KOPT-K1 (cell line): Measurements from ENCODE around the gene RAD51B.

Experiments used
- H3K27ac ChIP-seq: fragments of 200-600 bp; sonication (generic); 2 replicates; pipeline ENCODE4 v1.5.1; 2016; ENCODE audit warnings: antibody characterized with exemption, mild to moderate bottlenecking, low read depth, low read length; ENCODE audit not compliant: poor library complexity, severe bottlenecking
- H3K36me3 ChIP-seq: fragments of 200-600 bp; sonication (generic); 2 replicates; pipeline ENCODE4 v1.5.1; 2017; ENCODE audit warnings: antibody characterized with exemption, mild to moderate bottlenecking, low read length, moderate library complexity; ENCODE audit not compliant: insufficient read depth
- H3K9me3 ChIP-seq: fragments of 200-600 bp; sonication (generic); 2 replicates; pipeline ENCODE4 v1.5.1; 2017; ENCODE audit warnings: antibody characterized with exemption, low read length, mild to moderate bottlenecking; ENCODE audit not compliant: insufficient read depth, poor library complexity, severe bottlenecking

RAD51B gene

DNA sequence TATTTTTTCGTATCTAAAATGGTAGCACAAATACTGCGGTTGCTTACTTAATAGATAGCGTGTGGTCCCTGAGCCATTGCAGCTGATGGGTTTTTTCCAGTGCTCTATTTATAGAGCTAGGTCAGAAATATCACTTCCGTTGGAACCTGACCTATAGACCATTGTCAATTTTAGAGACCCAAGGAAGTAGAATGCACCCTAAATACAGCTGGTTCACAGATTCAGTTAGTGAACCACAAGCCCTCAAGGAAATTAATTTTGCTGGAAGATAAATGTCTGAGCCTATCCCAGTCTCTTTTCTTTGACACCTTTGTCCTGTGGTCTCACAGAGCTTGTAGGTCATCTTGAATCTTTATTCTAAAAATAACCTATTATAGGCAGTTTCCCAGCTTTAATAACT is 582.3 kb downstream of the RAD51B start:
- no peaks in the 10 kb centered on the region for H3K36me3 ChIP-seq
- H3K27ac ChIP-seq, result no peak overlapping the region
- H3K9me3 ChIP-seq, result no peaks in the 10 kb centered on the region

DNA sequence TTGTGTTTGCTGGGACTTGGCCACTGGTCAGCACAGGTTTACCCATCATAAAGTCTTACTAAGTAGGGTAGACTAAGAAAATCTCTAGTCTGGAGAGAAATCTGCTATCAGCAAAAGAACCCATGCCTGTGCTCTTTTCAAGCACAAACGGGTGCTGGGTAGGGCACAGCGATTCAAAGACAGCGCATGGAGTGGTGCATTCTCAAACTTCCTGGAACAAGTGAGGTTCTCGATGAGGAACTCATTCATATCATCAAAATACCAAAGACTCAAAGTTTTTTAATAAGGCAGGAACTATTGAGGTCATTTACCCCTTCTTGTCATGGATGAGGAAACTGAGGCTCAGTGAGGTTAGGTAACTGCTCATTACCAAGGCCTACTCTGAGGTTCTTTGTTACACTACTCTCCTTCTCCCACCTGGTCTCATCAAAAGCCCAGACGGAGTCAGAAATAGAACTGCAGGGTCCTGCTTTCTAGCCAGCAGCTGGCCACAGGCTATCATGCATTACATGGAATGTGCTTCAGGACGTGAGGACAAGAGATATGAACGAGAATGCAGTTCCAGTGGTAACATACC is 583.0 kb downstream of the RAD51B start:
- H3K36me3 ChIP-seq, result no peaks in the 10 kb centered on the region
- H3K27ac ChIP-seq, result no peak overlapping the region
- no peaks in the 10 kb centered on the region for H3K9me3 ChIP-seq

DNA sequence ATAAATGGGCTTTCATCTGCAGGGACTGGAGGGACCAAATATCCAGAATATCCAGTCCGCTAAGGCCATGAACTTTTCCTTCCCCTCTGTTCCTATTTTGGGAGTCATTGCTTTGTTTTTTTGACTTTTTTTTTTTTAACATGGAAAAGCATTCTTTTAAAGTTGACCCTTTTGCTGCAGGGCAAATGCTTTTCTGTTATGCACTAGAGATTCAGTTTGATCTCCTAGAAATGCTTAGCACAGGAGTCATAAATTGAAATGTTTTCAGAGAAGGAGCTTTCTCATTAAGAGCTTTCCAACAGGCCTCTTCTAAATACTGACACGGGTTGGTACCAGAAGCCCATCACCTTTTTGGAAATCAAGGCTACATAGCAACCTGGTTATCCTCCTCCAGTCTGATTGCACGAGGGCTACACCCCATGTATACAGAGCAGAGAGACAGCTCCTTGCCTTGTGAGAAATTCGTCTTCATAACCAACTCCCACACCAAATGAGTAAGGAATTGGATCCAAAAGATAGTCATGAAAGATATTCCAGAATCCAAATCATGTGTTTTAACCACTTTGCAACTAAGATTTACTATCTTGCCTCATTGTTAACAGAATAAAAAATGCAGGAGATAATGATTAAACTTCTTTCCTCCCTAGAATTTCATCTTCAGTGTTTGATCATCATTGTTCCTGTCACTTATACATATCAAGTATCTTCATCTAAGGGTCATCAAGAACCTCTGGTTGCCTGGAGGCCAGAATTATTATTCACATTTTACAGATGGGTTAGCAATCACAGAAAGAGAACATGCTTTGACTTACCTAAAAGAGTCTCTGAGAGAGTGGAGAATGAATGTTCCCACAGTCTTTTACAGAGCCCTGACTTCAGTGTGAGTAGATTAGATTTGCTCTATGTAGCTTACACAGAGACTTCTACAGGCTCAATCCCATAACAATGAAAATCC is 583.9 kb downstream of the RAD51B start:
- Histone ChIP-seq H3K27ac (no peak overlapping the region), H3K9me3 (no peaks in the 10 kb centered on the region), H3K36me3 (no peaks in the 10 kb centered on the region)

DNA sequence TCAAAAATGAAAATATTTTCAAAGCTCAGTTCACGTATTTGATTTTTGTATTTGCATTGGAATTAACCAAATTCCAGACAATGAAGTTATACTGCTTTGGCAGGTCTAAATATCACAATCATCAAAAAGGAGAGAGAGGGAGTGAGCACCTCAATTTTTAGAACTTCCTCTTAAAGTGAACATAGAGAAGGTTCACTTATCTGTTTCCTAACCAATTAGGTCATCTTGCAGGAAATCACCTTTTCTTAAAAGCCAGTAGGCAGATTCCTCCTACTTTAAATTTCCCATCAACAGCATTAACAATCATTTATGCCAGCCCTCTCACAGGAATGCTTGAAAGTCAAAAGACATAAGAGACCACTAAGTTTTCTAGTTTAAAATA is 584.6 kb downstream of the RAD51B start:
- Histone ChIP-seq H3K9me3 (no peaks in the 10 kb centered on the region), H3K27ac (no peak overlapping the region), H3K36me3 (no peaks in the 10 kb centered on the region)

DNA sequence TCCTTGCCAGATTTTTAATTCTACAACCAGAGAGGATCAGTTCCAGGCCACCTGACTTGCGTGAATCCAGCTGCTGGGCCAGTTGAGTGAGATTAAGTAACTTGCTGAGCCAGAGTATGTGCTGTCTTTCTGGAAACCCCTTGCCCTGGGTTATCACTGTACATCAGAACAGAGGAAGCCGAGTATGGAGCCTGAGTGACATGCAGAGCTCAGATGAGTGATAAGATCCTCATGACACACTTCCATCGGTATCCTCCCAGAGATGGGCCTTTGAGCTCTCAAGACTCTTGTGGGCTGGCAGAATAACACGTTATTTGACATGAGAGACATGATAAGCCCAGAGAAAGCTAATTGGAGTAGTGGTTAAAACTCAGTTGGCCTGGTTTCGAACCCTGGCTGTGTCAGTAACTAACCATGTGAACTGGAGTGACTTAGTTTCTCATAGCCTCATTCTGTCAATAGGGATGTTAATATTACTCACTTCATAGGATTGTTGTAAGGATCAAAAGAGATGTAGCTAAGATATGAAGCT is 585.1 kb downstream of the RAD51B start:
- H3K9me3 ChIP-seq, result no peaks in the 10 kb centered on the region
- H3K36me3 ChIP-seq, result no peaks in the 10 kb centered on the region
- H3K27ac ChIP-seq, result no peak overlapping the region

DNA sequence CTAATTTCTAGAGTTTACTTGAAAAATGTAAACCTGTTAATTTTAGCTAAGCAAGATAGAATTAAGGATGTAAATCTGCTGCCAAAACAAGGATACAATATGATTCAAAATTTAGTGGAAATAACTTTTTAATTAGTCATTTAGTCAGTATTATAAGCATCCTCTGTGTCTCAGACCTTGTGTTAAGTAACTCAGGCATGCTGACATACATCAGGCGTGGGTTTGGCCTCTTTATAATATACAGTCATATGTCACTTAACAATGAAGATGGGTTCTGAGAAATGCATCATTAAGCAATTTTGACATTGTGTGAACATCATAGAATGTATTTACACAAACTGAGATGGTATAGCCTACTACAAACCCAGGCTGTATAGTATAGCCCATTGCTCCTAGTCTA is 586.4 kb downstream of the RAD51B start:
- no peaks in the 10 kb centered on the region for H3K36me3 ChIP-seq
- no peak overlapping the region for H3K27ac ChIP-seq
- no peaks in the 10 kb centered on the region for H3K9me3 ChIP-seq

DNA sequence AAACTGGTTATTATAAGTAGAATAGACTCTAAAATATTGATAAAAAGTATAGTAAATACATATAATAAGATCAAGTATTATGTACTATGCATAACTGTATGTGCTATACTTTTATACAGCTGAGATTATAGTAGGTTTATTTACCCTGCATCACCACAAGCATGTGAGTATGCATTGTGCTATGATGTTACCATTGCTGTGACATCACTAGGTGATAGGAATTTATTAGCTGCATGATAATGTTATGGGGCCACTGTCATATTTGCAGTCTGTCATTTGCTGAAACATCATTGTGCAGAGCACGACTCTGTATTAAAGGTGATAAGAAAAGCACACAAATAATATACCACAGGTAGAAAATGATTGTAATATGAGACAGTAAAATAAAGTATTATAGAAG is 587.7 kb downstream of the RAD51B start:
- Histone ChIP-seq H3K9me3 (no peaks in the 10 kb centered on the region), H3K36me3 (no peaks in the 10 kb centered on the region), H3K27ac (no peak overlapping the region)

DNA sequence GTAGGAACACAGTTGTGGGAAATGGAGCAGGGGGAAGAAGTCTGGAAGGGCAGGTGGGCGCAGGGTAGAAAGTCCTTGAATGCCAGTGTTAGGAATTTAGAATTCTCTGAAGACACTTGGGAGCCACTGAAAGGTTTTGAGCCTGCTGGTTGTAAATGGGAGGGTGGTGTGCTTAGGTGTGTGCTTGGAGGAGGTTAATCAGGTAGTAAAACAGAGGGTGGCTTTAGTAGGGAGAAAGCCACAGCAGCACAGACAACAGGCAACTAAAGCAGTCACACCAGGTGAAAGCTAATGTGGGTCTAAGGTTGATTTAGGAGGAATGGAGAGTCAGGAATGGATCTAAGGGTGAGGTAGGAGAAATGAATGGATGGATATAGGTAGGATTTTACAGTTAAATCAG is 588.2 kb downstream of the RAD51B start:
- Histone ChIP-seq H3K9me3 (no peaks in the 10 kb centered on the region), H3K36me3 (no peaks in the 10 kb centered on the region), H3K27ac (no peak overlapping the region)

DNA sequence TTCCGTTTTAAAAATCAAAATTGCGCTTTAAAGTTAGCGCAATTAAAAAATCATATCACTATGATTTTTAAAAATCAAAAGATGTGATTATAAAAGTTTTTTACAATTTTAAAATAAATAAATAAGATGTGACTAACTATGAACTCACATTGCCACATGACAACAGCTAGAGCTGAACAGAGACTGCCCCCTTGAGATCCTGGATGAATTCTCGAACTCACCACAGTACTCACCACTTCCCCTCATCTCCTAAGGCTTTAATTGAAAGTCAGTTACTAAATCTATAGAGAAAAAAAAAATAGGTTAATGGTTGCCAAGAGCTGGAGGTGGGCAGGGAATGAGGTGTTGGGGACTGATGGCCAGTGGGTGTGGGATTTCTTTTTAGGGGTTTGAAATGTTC is 589.1 kb downstream of the RAD51B start:
- H3K36me3 ChIP-seq, result no peaks in the 10 kb centered on the region
- no peak overlapping the region for H3K27ac ChIP-seq

DNA sequence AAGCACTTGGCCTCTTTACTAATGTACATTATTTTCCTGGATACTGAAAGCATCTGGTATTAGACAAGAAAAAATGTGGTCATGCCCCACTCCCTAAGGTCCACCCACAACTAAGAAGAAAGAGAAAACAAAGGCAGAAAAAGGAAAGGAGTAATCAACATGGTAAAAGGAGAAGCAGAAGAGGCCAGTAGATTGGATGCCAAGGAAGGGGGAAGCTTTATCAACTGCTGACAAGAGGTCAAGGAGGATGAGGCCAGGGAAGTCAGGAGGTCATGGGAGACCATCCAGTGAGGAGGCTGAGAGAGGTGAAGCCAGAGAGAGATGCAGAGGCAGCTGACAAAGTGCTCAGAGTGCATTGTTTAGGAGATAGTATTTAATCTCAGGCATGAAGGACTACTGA is 589.8 kb downstream of the RAD51B start:
- Histone ChIP-seq H3K27ac (no peak overlapping the region), H3K9me3 (no peaks in the 10 kb centered on the region), H3K36me3 (no peaks in the 10 kb centered on the region)

More for the DNA sequence above, 589.1 kb downstream of the RAD51B start:
- no peaks in the 10 kb centered on the region for H3K9me3 ChIP-seq

DNA sequence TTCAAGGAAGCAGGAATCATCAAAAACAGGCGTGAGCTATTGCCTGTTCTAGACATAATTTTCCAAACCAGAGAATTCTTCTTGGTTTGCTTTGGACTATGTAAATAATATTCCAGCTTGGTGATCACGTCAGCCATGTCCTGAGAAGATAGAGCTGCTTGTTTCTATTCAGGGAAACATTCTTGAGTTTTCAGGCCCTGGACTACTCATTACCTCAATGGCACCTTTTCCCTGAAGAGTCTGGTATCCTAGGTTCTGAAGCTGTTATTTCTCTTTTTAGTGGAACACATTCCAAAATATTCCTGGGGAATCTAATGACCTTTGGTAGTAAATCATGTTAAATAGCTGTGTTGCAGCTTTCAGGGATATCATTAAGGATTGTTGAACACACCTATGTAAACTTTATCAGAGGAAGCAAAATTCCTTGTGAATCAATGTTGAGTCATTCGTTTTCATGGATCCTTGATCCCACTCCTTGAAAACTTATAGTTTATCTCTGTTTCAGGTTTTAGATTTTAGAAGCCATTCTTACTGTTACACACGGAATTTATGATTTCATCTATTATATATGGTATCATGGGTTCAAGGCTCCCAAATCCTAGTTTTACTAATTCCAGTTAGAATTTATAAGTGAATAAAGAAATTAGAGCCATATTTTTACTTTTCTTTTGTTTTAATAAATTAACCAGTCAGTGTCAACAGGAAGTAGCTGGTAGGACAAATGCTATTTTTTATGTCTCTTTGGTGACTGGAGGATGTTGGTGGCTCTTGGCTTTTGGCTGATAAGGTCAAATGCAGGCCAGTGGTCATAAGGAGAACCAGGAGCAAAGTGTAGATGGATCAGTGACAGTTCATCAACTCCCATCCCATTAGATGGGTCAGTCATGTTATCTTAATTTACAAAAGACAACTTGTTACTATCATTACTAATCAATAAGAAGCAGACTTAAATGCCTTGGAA is 593.2 kb downstream of the RAD51B start:
- no peaks in the 10 kb centered on the region for H3K36me3 ChIP-seq
- no peak overlapping the region for H3K27ac ChIP-seq
- no peaks in the 10 kb centered on the region for H3K9me3 ChIP-seq

DNA sequence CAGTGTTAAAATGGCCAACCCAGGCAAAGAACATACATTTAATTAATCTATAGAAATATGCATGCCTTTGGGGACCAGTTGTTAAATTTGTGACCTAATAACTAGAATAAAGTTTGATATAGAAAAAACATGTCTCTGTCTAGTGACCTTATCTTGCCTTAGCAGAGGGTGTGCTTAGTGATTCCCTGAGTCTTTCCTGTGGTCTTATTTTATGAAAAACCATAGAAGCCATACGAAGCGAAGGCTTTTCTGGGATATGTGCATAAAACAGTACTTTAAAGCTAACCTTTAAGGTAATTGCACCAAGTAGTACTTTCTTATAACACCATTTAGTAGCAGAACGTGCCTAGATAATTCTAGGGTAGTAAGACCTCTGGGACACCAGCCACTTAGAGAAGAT is 593.9 kb downstream of the RAD51B start:
- no peaks in the 10 kb centered on the region for H3K36me3 ChIP-seq
- H3K9me3 ChIP-seq, result no peaks in the 10 kb centered on the region
- H3K27ac ChIP-seq, result no peak overlapping the region

DNA sequence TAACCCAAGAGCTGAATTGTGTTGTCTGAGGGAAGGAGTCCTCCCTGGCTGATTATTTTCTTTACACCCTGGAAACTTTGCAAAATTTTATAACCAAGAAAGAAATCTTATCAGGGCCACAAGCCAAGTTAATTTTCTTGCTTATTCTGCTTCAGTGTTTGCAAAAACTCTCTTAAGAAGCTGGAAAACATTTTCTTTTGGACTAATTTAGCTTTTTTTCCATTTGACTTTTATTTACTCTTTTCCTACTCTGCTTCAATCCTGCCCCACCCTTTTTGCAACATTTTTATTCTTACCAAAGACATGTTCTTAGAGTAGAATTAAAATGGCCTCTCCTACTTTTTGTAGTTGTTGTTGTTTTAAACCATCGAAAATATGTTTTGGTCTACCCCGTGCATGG is 594.5 kb downstream of the RAD51B start:
- no peaks in the 10 kb centered on the region for H3K36me3 ChIP-seq
- no peak overlapping the region for H3K27ac ChIP-seq
- H3K9me3 ChIP-seq, result no peaks in the 10 kb centered on the region

DNA sequence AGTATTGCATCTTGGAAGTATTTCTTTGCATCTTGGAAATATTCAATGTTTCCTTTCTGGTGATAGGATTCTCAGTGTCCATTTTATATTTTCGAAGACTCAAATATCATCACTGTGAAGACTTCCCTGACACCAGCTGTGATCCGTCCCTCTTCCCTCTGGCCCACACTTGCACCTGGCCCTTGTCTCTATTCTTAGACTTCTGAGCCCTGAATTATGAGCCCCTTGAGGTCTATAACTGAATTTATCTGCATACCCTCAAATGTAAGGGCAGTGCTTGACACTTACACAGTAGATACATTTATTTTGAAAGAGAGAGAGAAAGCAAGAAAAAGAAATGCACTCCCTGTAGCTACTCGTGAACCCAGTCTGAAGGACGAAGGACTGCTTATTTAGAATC is 596.6 kb downstream of the RAD51B start:
- no peaks in the 10 kb centered on the region for H3K36me3 ChIP-seq
- H3K9me3 ChIP-seq, result no peaks in the 10 kb centered on the region
- no peak overlapping the region for H3K27ac ChIP-seq
